Activated CD8-positive, alpha-beta T cell treated with anti-CD3 and anti-CD28 coated beads for 36 hours (primary cell): ENCODE measurements around the gene KLHL40. TPM values are rescaled to one million over a fixed set of nuclear protein-coding genes. Genes with fewer than 3 reads are reported as not detected.

Source experiments
- ATAC-seq: fragments of 200-7000 bp; cut with Tn5 transposase; one replicate; pipeline ENCODE4 v1.10.0; 2021; ENCODE audit warnings: mild to moderate bottlenecking, moderate library complexity
- CTCF ChIA-PET: fragments of 350-600 bp; sonication (Branson Sonifier 250); formaldehyde crosslinking; loops from one replicate; lab custom pipeline; 2021; ENCODE audit warnings: antibody characterized with exemption; lab: Charles Lee
- POLR2A ChIA-PET: fragments of 350-600 bp; sonication (Branson Sonifier 250); formaldehyde crosslinking; loops from one replicate; lab custom pipeline; 2021; ENCODE audit warnings: antibody characterized with exemption; lab: Charles Lee
- DNase-seq: peaks from one replicate; pipeline ENCODE4 v3.0.0-alpha.2; 2020
- H3K27ac Mint-ChIP-seq: one replicate; pipeline ENCODE4 v1.8.0; 2021; ENCODE audit warnings: mild to moderate bottlenecking, mixed read lengths
- H3K27me3 Mint-ChIP-seq: one replicate; pipeline ENCODE4 v1.8.0; 2021; ENCODE audit warnings: mixed read lengths
- H3K36me3 Mint-ChIP-seq: one replicate; pipeline ENCODE4 v1.8.0; 2021; ENCODE audit warnings: low read depth, mixed read lengths
- H3K4me1 Mint-ChIP-seq: one replicate; pipeline ENCODE4 v1.8.0; 2021; ENCODE audit warnings: low read depth, mixed read lengths
- H3K4me3 Mint-ChIP-seq: one replicate; pipeline ENCODE4 v1.8.0; 2021; ENCODE audit warnings: mild to moderate bottlenecking, moderate library complexity, mixed read lengths
- H3K9me3 Mint-ChIP-seq: one replicate; pipeline ENCODE4 v1.8.0; 2021; ENCODE audit warnings: mixed read lengths
- intact Hi-C: fragments of 100-400 bp; cut with micrococcal nuclease; formaldehyde crosslinking; loops from one replicate; pipeline ENCODE4 v1.10.0; 2022
- total RNA-seq, 2 experiments: library from RNA; stranded (reverse); gene quantifications; one replicate each; pipeline ENCODE4 v1.2.3, GENCODE V29; 2021
- TF ChIP-seq, protein P1 (sequence below): fragments of 200-600 bp; IDR thresholded peaks from one replicate; pipeline ENCODE4 v1.8.0; 2022; ENCODE audit warnings: antibody characterized with exemption, mild to moderate bottlenecking

The KLHL40 gene
- total RNA-seq, 2 experiments from 2014 or later: not detected

DNA sequence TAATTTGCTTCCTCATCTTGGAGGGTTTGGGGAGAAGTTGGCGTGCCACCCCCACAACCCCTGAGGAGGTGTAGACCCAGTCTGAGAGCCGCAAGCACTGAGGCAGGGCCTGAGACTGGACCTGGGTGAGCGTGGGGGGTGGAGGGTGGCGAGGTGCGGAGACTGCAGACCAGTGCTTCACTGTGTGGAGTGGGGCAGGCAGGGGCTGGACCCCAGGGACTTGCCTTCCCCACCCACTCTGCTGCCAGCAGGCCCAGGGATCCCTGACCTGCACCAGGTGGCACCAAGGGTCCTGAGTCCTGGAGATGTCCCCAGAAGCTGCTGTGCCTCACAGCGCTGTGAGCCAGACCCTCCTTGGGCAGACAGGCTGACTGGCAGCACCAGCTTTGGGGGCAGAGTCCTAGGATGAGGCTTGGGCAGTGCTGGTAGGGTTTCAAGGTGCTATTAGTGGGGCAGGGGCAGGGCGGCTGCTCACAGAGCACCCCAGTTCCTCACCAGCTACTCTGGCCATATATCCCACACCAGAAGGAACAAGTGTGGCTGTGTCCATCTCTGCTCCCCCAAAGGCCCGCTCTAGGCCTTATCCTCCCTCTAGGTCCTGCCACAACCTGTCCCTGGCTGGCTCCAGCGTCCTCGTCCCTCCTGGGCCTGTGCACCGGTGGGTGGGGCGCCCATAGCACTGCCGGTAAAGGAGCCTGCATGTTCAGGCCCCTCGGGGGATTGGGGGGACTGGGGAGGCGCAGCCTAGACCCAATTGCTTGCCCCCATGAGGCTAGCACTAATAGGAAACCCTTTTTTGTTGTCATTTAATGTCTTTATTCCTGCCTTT is 20.1 kb upstream of the KLHL40 start:
- H3K36me3 Mint-ChIP-seq: no peaks in the 10 kb centered on the region
- no peak overlapping the region for H3K4me3 Mint-ChIP-seq
- no peaks in the 10 kb centered on the region for H3K4me1 Mint-ChIP-seq
- H3K9me3 Mint-ChIP-seq: no peaks in the 10 kb centered on the region
- TF ChIP-seq, protein P1, sequence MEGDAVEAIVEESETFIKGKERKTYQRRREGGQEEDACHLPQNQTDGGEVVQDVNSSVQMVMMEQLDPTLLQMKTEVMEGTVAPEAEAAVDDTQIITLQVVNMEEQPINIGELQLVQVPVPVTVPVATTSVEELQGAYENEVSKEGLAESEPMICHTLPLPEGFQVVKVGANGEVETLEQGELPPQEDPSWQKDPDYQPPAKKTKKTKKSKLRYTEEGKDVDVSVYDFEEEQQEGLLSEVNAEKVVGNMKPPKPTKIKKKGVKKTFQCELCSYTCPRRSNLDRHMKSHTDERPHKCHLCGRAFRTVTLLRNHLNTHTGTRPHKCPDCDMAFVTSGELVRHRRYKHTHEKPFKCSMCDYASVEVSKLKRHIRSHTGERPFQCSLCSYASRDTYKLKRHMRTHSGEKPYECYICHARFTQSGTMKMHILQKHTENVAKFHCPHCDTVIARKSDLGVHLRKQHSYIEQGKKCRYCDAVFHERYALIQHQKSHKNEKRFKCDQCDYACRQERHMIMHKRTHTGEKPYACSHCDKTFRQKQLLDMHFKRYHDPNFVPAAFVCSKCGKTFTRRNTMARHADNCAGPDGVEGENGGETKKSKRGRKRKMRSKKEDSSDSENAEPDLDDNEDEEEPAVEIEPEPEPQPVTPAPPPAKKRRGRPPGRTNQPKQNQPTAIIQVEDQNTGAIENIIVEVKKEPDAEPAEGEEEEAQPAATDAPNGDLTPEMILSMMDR: no peak
- intact Hi-C loops: no loop called here
- ATAC-seq (no peak), DNase-seq (no peak)
- POLR2A ChIA-PET: no interaction called here
- no peaks in the 10 kb centered on the region for H3K27me3 Mint-ChIP-seq
- no peak overlapping the region for H3K27ac Mint-ChIP-seq
- CTCF ChIA-PET: interaction anchor here (1.0 kb wide), 1 partner anchor 47 kb away, joined by 3 read pairs; no protein-coding TSS in a partner anchor

DNA sequence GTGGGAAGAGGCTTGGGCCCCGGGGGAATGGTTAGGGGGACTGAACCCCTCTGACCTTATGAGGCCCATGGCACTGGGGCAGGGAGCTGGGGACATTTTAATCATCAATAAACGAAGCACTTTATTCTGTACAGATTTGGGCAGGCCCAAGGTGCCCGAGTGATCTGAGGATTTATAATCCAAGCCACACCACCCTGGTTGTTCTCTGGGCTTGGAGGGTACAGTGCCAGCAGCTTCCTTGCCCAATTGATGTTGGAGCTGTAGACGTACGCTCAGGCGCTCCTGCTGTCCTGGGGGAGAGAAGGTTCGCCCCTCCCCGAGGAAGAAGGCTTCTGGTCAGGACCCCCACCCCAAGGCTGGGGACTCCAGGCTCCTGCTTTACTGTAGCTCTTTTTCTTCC is 19.3 kb upstream of the KLHL40 start:
- DNase-seq (no peak), ATAC-seq (no peak)
- CTCF ChIA-PET: interaction anchor here (1.0 kb wide), 1 partner anchor 46 kb away, joined by 3 read pairs; no protein-coding TSS in a partner anchor
- POLR2A ChIA-PET: interaction anchor here (0.6 kb wide), 1 partner anchor 11 kb away, joined by 3 read pairs; no protein-coding TSS in a partner anchor
- Mint-ChIP-seq H3K27ac (no peak overlapping the region), H3K27me3 (no peaks in the 10 kb centered on the region), H3K9me3 (no peaks in the 10 kb centered on the region), H3K4me1 (no peaks in the 10 kb centered on the region), H3K4me3 (no peak overlapping the region), H3K36me3 (no peaks in the 10 kb centered on the region)
- TF ChIP-seq, protein P1: no peak
- intact Hi-C loops: no loop called here

DNA sequence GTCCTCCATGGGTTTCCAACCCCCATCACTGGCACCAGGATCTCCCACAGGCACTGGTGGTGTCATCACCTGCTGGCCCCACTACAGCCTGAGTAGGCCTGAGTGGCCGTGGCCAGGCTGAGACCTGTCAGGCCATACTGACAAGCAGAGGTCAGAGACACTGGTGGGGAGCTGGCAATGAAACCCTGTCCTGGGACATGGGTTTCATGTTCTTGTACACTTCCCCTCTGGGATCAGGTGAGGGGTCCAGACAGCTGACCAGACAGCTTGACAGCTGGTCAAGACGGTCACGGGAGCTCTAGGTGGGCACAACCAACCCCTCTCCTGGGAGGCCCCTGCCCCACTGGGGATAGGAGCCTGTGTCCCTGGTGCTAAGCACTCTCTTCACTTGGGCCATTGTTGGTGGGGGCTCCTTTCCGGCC is 18.7 kb upstream of the KLHL40 start:
- Mint-ChIP-seq H3K27me3 (no peaks in the 10 kb centered on the region), H3K27ac (no peak overlapping the region), H3K36me3 (no peaks in the 10 kb centered on the region), H3K9me3 (no peaks in the 10 kb centered on the region), H3K4me3 (no peak overlapping the region), H3K4me1 (no peaks in the 10 kb centered on the region)
- ATAC-seq (no peak), DNase-seq (no peak)
- ChIA-PET CTCF (no interaction called here), POLR2A (interaction anchor here (0.6 kb wide), 1 partner anchor 11 kb away, joined by 3 read pairs; no protein-coding TSS in a partner anchor)
- intact Hi-C loops: no loop called here
- TF ChIP-seq, protein P1: no peak

DNA sequence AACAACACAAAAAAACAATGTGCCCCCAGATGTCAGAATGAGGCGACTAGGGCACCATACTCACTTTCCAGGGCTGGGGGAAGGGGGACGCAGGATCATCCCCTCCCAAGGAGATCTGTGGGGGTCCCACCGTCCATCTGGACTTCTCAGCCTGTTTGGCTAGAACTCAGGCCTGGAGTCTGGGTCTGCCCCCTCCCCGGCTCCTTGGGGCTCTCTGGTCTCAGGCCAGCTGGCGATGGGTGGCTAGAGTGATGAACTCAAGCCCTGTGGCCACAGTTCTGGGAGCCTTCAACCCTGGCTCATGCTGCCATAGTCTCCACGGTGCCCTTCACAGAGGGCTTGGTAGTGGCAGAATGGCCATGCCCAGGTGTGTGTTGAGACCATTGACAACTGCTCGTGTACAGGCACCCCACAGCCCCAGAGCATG is 18.2 kb upstream of the KLHL40 start:
- H3K4me1 Mint-ChIP-seq: no peaks in the 10 kb centered on the region
- no peaks in the 10 kb centered on the region for H3K36me3 Mint-ChIP-seq
- no peak for DNase-seq
- ChIA-PET CTCF (no interaction called here), POLR2A (no interaction called here)
- intact Hi-C loops: no loop called here
- H3K4me3 Mint-ChIP-seq: no peak overlapping the region
- TF ChIP-seq, protein P1: no peak
- no peak for ATAC-seq
- no peaks in the 10 kb centered on the region for H3K27me3 Mint-ChIP-seq
- no peak overlapping the region for H3K27ac Mint-ChIP-seq
- H3K9me3 Mint-ChIP-seq: no peaks in the 10 kb centered on the region
